ENCODE measurements around the gene COX11. TPM values are rescaled to one million over a fixed set of nuclear protein-coding genes. Genes with fewer than 3 reads are reported as not detected.

The COX11 gene, protein sequence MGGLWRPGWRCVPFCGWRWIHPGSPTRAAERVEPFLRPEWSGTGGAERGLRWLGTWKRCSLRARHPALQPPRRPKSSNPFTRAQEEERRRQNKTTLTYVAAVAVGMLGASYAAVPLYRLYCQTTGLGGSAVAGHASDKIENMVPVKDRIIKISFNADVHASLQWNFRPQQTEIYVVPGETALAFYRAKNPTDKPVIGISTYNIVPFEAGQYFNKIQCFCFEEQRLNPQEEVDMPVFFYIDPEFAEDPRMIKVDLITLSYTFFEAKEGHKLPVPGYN
- 67.6 TPM for total RNA-seq
- long read RNA-seq, transcript COX11-201 (4 exons, 2,497 nt): major isoform, 82 of 90 reads
- long read RNA-seq, transcript COX11-202 (3 exons, 1,108 nt): minor isoform, 6 of 90 reads
- long read RNA-seq, partial matches to known transcripts: 0 of 90 reads
- long read RNA-seq, other reads (novel, unspliced or antisense): 1 of 90 reads

DNA sequence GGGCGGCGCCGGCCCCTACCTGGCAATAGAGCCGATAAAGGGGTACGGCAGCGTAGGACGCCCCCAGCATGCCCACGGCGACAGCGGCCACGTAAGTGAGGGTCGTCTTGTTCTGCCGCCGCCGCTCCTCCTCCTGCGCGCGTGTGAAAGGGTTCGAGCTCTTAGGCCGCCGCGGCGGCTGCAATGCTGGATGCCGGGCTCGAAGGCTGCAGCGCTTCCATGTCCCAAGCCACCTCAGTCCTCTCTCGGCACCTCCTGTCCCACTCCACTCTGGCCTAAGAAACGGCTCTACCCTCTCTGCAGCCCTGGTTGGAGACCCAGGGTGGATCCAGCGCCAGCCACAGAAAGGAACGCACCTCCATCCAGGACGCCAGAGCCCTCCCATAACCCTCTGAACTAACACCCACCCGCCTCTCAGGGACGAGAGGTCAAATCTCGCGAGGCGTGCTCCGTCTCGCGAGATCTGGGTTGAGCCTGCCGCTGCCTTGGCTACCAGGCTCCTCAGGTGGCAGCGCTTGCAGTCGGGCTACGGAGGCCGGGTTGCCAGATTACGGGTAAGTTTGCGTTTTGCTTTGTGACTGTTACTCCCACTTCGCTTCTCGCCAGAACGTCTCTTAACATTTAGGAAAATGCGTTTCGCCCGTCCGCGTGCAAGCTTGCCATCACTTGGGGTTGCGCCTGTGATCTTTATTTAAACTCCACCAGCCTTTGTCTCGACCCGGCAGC lies at the start of gene COX11, which contains the start of gene STXBP4:
TSS of gene COX11 (minus strand) at position 393 of the 726 bp plus-strand sequence. CDS start at position 385, 8 bp downstream.
TSS of gene STXBP4 (plus strand) at position 504 of the 726 bp plus-strand sequence. CDS start 17,455 bp downstream, outside the sequence.
- DNase-seq (peak; percentile 97), ATAC-seq (peak; percentile 99)
- intact Hi-C loops (cut with micrococcal nuclease): no loop called here

DNA sequence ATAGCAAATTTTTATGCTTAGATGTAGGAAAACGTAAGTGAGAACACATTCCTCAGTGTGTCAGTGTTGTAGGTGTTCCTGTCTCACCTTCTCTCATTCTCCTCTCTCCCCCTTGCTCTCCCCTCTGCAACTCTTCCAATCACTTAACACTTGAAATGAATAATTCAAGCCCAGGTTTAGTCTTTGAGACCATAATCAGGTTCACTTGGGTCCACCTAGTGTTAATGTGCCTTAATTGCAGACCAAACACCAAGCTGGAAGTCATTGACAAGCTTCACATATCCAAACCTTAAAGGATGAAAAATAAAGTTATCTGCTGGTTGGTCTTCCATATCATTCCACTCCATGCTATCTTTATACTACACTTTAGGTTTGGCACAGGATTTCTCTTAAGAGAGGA lies 37.1 kb upstream of the COX11 start:
- ATAC-seq: no peak
- DNase-seq: no peak
- intact Hi-C loops (cut with micrococcal nuclease): no loop called here

DNA sequence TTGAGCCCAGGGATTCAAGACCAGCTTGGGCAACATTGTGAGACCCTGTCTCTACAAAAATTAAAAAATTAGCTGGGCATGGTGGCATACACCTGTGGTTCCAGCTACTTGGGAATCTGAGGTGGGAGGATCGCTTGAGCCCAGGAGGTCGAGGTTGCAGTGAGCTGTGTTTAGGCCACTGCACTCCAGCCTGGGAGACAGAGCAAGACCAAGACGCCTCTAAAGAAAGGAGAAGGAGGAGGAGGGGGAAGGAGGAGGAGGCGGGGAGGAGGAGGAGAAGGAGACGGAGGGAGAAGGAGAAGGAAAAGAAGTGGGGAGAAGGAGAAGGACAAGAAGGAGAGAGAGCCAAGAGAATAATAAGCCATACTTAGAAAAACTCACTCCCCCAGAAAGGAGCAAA lies 36.0 kb upstream of the COX11 start:
- intact Hi-C loops (cut with micrococcal nuclease): no loop called here
- no peak for ATAC-seq
- no peak for DNase-seq

DNA sequence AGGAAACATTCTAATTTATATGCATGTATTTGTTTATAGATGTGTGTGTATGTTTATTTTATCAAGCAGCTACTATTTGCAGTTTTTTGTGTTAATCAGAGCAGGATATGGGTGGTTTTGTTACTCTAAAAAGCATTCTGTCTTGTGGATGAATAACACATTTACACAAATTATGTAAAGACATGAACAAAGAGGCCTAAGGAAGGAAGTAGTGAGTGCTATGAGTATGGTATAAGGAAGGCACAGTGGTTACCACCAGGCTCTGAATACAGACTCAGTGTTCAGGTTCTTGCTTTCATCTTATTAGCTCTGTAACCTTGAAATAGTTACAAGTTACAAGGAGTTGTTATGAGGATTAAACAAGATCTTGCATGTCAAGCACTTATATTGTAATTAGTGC lies 34.0 kb upstream of the COX11 start:
- no peak for DNase-seq
- ATAC-seq: no peak
- intact Hi-C loops (cut with micrococcal nuclease): no loop called here

DNA sequence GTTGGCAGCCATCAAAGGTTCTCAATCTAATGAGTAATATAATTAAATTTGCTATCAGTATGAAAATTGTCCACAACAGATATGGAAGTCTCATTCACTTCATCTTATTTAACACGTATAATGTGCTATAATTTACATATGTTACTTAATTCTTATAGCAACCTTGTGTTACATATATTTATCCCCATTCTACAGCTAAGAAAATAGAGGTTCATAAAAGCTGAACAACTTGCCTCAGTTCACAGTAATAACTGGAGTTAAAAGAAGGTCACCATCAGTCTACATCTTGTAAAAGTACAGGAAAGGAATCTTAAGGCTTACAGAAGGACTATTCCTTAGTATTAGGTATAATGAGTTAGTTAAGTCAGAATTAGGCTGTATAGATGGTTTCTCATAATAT lies 28.0 kb upstream of the COX11 start:
- ATAC-seq: no peak
- DNase-seq: no peak
- intact Hi-C loops (cut with micrococcal nuclease): no loop called here

DNA sequence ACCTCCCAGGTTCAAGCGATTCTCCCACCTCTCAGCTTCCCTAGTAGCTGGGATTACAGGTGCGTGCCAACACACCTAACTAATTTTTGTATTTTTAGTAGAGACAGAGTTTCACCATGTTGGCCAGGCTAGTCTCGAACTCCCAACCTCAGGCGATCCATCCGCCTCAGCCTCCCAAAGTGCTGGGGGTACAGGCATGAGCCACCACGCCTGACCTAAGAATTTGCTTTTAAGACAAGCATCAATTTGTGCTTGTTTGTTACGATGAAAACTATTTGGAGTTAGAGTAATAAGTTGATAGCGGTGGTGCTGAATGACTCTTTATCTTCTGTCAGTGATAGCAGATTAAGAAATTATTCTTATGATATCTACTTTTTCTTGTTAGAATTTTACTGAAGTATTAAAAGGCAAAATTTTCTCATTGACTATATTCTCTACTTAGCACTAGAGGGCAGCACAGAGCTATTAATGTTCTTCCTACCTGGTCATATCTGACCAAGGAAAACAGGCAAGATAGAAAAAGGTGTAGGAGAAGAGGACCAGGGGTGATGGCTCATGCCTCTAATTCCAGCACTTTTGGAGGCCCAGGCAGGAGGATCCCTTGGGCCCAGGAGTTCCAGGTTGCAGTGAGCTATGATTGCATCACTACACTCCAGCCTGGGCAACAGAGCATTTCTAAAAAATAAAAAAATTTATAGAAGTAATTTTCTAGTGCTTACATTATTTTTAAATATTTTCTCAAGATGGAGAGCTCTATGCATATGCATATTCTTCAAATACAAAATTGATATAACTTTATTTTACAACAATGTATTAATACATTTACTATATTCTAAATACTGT lies 24.6 kb upstream of the COX11 start:
- DNase-seq: no peak
- peak; percentile 44 for ATAC-seq
- intact Hi-C loops (cut with micrococcal nuclease): loop anchor here (2.0 kb wide), 1 partner anchor 356 kb away; no protein-coding TSS in a partner anchor

DNA sequence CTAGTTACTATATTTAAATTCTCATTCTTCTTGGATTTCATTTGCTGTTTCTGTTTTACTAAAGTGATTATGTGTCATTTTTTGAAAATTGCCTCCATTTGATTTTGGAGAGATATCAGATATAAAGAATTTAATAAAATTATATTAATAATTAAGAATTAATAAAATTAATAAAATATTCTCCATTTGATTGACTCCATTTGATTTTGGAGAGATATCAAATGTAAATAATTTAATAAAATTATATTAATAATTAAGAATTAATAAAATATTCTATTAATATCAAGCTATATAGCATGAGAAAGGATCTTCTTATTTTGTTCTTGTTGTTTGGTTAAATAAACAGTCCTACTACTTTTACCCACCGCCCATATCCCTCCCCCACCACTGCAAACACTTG lies 23.1 kb upstream of the COX11 start:
- DNase-seq: no peak
- ATAC-seq: no peak
- intact Hi-C loops (cut with micrococcal nuclease): no loop called here

DNA sequence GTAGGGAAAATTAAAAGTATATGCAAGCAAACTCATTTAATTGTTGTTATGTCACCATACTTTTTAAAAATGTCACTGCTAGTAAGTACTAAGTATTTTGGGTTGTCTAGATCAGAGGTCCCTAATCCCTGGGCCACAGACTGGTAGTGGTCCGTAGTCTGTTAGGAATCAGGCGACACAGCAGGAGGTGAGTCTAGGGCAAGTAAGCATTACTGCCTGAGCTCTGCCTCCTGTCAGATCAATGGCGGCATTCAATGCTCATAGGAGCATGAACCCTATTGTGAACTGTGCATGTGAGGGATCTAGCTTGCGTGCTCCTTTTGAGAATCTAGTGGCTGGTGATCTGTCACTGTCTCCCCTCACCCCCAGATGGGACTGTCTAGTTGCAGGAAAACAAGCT lies 21.7 kb upstream of the COX11 start:
- intact Hi-C loops (cut with micrococcal nuclease): no loop called here
- ATAC-seq (no peak), DNase-seq (no peak)

DNA sequence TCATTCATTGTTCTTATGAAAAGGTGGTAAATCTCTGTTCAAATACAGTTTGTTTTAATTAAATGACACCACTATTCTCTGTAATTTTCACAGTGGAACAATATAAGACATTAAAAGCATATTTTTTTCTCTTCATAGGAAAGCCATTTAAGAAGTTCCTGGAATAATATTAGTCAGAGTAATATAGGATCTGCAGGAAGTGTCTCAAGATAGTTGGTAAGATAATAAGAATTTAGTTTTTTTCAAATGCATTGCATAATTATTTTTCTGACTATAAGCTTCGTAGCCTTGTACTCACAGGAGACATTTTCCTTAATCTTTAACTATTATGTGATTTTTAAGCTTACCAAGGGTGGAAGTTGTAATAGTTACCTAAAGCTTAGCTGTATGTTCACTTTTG lies 17.0 kb upstream of the COX11 start:
- intact Hi-C loops (cut with micrococcal nuclease): no loop called here
- ATAC-seq (no peak), DNase-seq (no peak)

DNA sequence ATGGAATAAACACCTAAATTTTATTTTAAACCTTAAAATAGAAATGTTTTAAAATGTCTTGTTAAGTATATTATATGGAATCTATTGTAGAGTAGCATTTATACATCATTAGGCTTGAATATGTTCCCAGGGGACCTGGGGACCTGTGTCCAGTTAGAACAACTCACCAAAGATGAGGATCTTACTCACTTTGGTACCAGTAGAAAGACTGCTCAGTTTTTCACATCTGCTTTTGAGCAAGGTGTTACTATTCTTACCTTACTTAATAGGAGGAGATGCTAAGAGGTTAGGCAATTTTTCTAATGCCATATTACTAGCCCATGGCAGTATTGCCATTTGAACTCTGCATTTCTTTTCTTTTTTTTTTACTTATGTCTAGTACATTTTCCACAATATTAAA lies 14.8 kb upstream of the COX11 start:
- ATAC-seq (no peak), DNase-seq (no peak)
- intact Hi-C loops (cut with micrococcal nuclease): no loop called here

DNA sequence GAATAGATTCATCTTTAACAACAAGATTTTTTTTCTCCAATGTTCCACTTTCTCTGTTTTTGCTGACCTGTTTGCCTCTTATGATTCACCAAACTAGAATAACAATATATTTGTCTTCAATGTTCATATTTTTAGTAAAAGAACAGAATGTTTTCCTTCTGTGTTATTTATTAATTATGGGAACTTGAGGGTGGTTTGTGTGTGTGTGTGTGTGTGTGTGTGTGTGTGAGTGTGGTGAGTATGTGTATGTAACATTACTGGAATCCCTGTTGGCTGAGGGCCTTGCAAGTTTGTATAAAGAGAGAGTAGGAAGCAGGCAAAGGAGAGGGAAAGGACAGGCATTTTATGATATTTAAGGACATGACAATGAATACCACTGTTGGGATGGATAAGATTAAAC lies 13.9 kb upstream of the COX11 start:
- DNase-seq: no peak
- intact Hi-C loops (cut with micrococcal nuclease): no loop called here
- ATAC-seq: no peak

DNA sequence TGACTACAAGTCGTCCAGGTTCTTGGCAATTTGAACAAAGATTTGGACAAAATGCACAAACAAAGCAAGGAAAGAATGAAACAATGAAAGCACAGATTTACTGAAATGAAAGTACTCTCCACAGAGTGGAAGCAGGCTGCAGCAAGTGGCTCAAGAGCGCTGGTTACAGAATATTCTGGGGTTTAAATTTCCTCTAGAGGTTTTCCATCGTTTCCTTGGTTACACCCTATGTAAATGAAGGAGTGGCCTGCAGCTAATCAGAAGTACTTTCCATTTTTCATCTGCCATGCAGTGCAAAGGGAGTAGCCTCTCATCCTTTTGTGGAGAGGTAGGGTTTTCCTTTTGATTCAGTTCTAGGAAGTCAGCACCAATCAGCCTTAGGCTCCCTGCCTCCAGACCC lies 11.9 kb upstream of the COX11 start:
- intact Hi-C loops (cut with micrococcal nuclease): no loop called here
- no peak for DNase-seq
- ATAC-seq: no peak

DNA sequence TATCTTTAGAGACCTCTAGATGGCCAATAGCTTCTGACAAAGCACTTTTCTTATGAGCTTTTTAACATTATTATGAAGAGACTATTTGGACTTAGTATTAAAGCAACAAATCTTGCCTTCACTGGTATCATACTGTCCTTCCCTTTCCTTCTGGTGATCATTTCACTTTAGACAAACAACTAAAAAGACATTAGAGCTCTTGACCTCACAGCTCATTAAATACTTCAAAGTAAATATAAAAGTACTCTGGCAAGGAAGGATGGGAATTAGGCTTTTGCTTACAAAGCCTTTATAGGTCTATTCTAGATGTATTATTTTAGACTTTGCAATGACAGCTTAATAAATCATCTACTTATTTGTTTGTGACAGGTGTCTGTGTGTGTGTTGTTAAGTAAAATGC lies 11.2 kb upstream of the COX11 start:
- DNase-seq (no peak), ATAC-seq (no peak)
- intact Hi-C loops (cut with micrococcal nuclease): no loop called here

DNA sequence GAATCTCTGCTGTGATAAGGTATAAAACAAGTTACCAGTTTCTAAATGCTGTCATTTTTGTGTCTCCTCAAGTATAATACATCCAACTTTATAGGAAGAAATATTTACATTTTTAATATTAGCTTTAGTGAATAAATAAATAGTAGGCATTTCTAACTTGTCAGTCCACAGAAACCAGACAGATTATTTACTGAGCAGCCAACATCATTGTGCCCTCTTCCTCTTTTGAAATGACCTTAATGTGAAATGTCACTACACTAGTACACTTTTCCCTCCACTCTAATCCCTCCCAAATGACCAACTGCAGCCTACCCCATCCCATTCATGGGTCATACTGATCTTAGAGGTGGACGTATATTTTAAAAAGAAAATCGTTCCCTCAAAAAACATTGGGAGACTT lies 9.3 kb upstream of the COX11 start:
- ATAC-seq (no peak), DNase-seq (no peak)
- intact Hi-C loops (cut with micrococcal nuclease): no loop called here

DNA sequence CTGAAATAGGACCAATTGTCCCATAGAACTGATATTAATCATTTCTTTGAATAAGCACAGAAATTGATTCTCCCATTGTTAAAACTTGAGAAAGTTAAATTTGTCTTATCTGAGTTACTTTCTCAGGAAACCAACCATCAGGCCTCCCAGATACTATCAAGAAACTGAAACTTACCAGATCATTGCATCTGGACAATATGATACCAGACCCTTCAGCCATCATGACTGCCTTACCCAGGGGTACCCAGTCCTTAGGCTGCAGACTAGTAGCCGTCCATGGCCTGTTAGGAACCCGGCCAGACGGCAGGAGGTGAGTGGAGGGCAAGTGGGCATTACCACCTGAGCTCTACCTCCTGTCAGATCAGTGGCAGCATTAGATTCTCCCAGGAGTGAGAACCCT lies 7.9 kb upstream of the COX11 start:
- intact Hi-C loops (cut with micrococcal nuclease): no loop called here
- DNase-seq (no peak), ATAC-seq (no peak)

DNA sequence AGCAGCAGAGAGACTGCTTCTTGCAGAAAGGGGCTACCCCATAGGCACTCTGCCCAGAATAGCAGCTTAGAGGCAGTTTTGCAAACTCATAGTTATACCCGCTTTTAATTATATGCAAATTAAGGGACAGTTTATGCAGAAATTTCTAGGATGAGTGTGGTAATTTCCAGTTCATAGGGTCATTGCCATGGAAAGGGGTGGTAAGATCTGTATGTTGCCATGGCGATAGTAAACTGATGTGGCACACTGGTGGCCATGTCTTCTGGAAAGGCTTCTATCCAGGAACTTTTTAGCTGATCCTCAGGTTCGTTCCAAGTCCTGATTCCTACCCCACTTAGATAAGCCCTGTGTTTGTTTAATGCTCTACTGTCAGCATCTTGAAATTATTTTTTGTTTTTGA lies 6.3 kb upstream of the COX11 start:
- ATAC-seq: no peak
- intact Hi-C loops (cut with micrococcal nuclease): no loop called here
- DNase-seq: no peak

DNA sequence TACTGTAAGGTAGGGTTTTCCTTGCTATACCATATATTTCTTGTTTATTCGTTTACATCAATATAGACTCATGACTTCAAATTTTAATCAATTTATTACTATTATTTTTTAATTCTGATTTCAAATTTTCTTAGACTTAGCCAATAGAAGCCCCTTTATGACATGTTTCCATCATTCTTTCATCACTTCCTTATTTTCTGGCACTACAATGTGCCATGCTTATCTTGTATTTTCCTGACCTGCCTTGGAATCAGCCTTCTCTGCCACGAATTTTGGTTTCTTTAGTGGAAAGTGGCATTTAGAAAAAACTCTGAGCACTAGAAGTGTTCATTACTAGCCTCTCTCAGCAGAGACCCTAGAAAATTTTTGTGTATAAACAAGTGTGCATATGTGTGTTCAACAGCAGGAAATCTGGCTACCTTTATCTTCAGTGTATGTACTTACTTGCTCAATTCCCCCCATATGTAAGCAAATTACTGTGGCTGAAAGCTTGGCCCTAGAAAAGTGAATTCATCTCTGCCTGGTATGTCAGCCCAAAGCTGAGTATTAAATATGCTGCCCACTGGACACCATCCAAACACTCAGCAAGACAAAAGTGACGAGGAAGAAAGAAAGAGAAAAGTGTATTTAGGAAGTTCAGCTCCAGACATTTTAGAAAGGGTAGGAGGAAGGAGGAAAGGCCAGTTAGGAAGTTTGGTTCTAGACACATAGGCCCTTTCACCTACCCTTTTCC lies 4.1 kb upstream of the COX11 start:
- DNase-seq: no peak
- intact Hi-C loops (cut with micrococcal nuclease): no loop called here
- no peak for ATAC-seq

DNA sequence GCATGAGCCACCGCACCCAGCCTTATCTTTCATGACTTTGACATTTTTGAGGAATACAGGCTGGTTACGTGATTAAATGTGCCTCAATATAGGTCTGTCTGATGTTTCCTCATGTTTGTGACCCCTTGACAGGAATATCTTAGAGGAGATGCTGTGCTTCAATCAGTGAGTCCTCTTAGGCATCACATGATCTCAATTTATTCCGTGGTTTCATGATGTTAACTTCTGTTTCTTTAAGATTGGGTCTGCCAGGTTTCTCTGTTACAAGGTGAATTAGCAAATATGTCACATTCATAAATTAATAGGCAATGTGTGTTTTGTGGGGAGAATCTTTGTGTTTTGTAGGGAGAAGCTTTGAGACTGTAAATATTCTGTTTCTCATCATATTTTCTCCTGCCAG lies 3.4 kb upstream of the COX11 start:
- ATAC-seq: no peak
- intact Hi-C loops (cut with micrococcal nuclease): no loop called here

DNA sequence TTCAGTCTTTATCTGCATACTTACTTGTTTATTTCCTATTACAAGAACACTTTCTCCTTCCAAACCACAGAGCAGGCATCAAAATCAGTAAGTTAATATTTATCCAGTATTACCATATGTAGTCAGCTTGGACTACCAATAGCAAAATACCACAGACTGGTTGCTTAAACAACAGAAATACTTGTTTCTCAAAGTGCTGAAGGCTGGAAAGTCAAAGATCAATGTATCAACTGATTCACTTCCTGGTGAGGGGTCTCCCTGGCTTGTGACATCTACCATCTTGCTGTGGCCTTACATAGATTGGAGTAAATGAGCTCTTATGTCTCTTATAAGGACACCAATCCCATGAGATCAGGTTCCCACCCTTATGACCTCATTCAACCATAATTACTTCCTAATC lies 2.7 kb upstream of the COX11 start:
- intact Hi-C loops (cut with micrococcal nuclease): no loop called here
- no peak for DNase-seq
- no peak for ATAC-seq

More for the DNA sequence above, 3.4 kb upstream of the COX11 start:
- DNase-seq: no peak
